ENCODE results near the gene ATF6. TPM values are rescaled to one million over a fixed set of nuclear protein-coding genes. Genes with fewer than 3 reads are reported as not detected.

Gene ATF6
- total and polyA plus RNA-seq, 2 of the 4 experiments (the other 2 are of a cell fraction): 12.2 to 17.6 TPM

DNA sequence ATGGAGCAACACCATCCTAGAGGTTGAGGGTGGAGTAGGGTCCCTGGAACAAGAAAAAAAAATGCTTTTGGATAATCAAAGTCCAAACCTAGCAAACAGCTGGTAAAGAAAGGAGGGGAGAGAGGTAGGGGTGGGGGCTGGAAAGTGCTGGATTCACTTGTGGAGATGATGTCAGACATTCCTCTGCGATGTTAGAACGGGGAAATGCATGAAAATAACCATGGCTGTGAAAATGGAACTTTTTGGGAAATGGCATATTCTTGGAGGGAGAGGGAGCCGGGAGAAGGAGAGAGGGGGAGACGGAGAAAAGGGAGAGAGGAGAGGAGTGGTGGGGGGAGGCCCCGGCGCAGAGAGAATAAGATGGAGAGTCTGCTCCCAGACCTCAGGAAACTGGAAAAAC, 203.9 kb downstream of the ATF6 start:
- H3K9me1 ChIP-seq (ENCODE audit: insufficient read depth, low read length): no peaks in the 10 kb centered on the region; the same call in 1 of the 2 replicates
- H3K79me1 ChIP-seq (ENCODE audit: low read depth in 1 of 2, low read length in 2 of 2): no peaks in the 10 kb centered on the region
- intact Hi-C loops (cut with micrococcal nuclease): no loop called here
- H3K27ac ChIP-seq (ENCODE audit: insufficient read depth, low read length): no peak overlapping the region
- no peak overlapping the region for H3K4ac ChIP-seq (ENCODE audit: low read depth, low read length)
- H3K14ac ChIP-seq (replicated peaks; ENCODE audit: low read depth, low read length): no peak overlapping the region
- dilution Hi-C loops (cut with HindIII; ENCODE audit: low sequenced_read_pairs, unreplicated experiment): no loop called here
- H4K20me1 ChIP-seq (ENCODE audit: insufficient read depth, low read length): no peaks in the 10 kb centered on the region
- no peak overlapping the region for H4K5ac ChIP-seq (ENCODE audit: low read depth, low read length)
- WGBS, 2 experiments (ENCODE audit: extremely low coverage in 2 of 2, insufficient read length in 1 of 2): 77% methylated on average over 4 of the region's 6 CpGs; no CpG with 5 or more reads in 1 of the 2 experiments
- H2BK20ac ChIP-seq (ENCODE audit: low read depth, low read length): no peak overlapping the region
- no peak overlapping the region for H2AK5ac ChIP-seq (ENCODE audit: low read depth, low read length)
- ATAC-seq (ENCODE audit: low read depth) (no peak), DNase-seq (no peak)
- H2BK5ac ChIP-seq (ENCODE audit: low read depth, low read length, poor library complexity, severe bottlenecking): no peak overlapping the region
- no peak overlapping the region for H4K91ac ChIP-seq (ENCODE audit: insufficient read depth, low read depth, low read length)
- no peaks in the 10 kb centered on the region for H3K4me1 ChIP-seq (ENCODE audit: control insufficient read depth, insufficient read depth, low read length)
- no peaks in the 10 kb centered on the region for H3K36me3 ChIP-seq (ENCODE audit: control insufficient read depth, insufficient read depth, low read length)
- H2BK15ac ChIP-seq (ENCODE audit: low read depth, low read length): no peak overlapping the region
- H2BK120ac ChIP-seq (ENCODE audit: low read depth, low read length): no peak overlapping the region
- in situ Hi-C loops (cut with MboI; ENCODE audit: low sequenced_read_pairs): no loop called here
- ChIA-PET CTCF (no interaction called here), POLR2A (ENCODE audit: unreplicated experiment) (no interaction called here)
- H3K56ac ChIP-seq (ENCODE audit: extremely low read depth, insufficient read depth, low read length): no peak overlapping the region
- H4K8ac ChIP-seq (ENCODE audit: low read depth in 2 of 2, low read length in 2 of 2): no peak overlapping the region
- no peak overlapping the region for H2AFZ ChIP-seq (replicated peaks; ENCODE audit: low read length, poor library complexity)
- no peaks in the 10 kb centered on the region for H3K9me3 ChIP-seq (ENCODE audit: control insufficient read depth, insufficient read depth, low read length)
- peaks cover 3% of the 10 kb centered on the region for H3K27me3 ChIP-seq (ENCODE audit: control insufficient read depth, insufficient read depth, low read length)
- BruUV-seq (replicated peaks): no TSS peak
- no peak overlapping the region for H3K9ac ChIP-seq (ENCODE audit: low read depth, low read length)
- no peak overlapping the region for H2AK9ac ChIP-seq (replicated peaks; ENCODE audit: low read depth, low read length, poor library complexity)
- H3K23ac ChIP-seq (ENCODE audit: low read depth, low read length): no peak overlapping the region
- H3K4me3 ChIP-seq (ENCODE audit: insufficient read depth, low read depth, low read length): no peak overlapping the region
- H3K18ac ChIP-seq (ENCODE audit: low read depth, low read length): no peak overlapping the region
- TF ChIP-seq BHLHE40 (IDR thresholded peaks at IDR 0.05; ENCODE audit: low read depth, low read length): no peak
- H3K4me2 ChIP-seq (ENCODE audit: low read depth, low read length): no peak overlapping the region
